ENCODE measurements around the gene URM1. TPM values are rescaled to one million over a fixed set of nuclear protein-coding genes. Genes with fewer than 3 reads are reported as not detected.

URM1 gene
- 96.1 TPM for total RNA-seq (ENCODE audit: unreplicated experiment)
- long read RNA-seq, transcript URM1-203 (5 exons, 2,650 nt): major isoform, 48 of 58 reads
- long read RNA-seq, partial matches to known transcripts: 3 of 58 reads
- long read RNA-seq, other reads (novel, unspliced or antisense): 5 of 58 reads

GRCh38 chr9:128370752-128371629 lies at the start of gene URM1:
Gene URM1 (plus strand): TSS chr9:128371374. CDS start chr9:128371381, 7 bp downstream.
- no peak for TF ChIP-seq CTCF (IDR thresholded peaks at IDR 0.05; ENCODE audit: unreplicated experiment)
- Mint-ChIP-seq H3K9me3 (ENCODE audit: unreplicated experiment) (no peaks in the 10 kb centered on the region), H3K36me3 (ENCODE audit: low read depth, unreplicated experiment) (peaks cover 11% of the 10 kb centered on the region), H3K4me1 (ENCODE audit: unreplicated experiment) (peaks cover 32% of the 10 kb centered on the region), H3K27me3 (ENCODE audit: unreplicated experiment) (peaks cover 5% of the 10 kb centered on the region), H3K4me3 (ENCODE audit: unreplicated experiment) (peak within 1 kb of the TSS; percentile 93), H3K27ac (ENCODE audit: unreplicated experiment) (peak within 1 kb of the TSS; percentile 92)
- peak; percentile 91 for DNase-seq (ENCODE audit: low spot score)

GRCh38 chr9:128321879-128322403 lies 49.2 kb upstream of the URM1 start:
- H3K27me3 Mint-ChIP-seq (ENCODE audit: unreplicated experiment): no peaks in the 10 kb centered on the region
- H3K36me3 Mint-ChIP-seq (ENCODE audit: low read depth, unreplicated experiment): peaks cover 17% of the 10 kb centered on the region
- peak overlapping the region; percentile 99 for H3K27ac Mint-ChIP-seq (ENCODE audit: unreplicated experiment)
- H3K4me3 Mint-ChIP-seq (ENCODE audit: unreplicated experiment): peak overlapping the region; percentile 99
- H3K4me1 Mint-ChIP-seq (ENCODE audit: unreplicated experiment): peaks cover 6% of the 10 kb centered on the region
- DNase-seq (ENCODE audit: low spot score): no peak
- H3K9me3 Mint-ChIP-seq (ENCODE audit: unreplicated experiment): no peaks in the 10 kb centered on the region
- TF ChIP-seq CTCF (IDR thresholded peaks at IDR 0.05; ENCODE audit: unreplicated experiment): no peak

- no peaks in the 10 kb centered on the region for H3K27me3 Mint-ChIP-seq (ENCODE audit: unreplicated experiment)
- DNase-seq (ENCODE audit: low spot score): peak; percentile 84
- H3K27ac Mint-ChIP-seq (ENCODE audit: unreplicated experiment): peak within 1 kb of the TSS; percentile 99
- H3K4me1 Mint-ChIP-seq (ENCODE audit: unreplicated experiment): peaks cover 6% of the 10 kb centered on the region
- peak within 1 kb of the TSS; percentile 99 for H3K4me3 Mint-ChIP-seq (ENCODE audit: unreplicated experiment)
- no peak for TF ChIP-seq CTCF (IDR thresholded peaks at IDR 0.05; ENCODE audit: unreplicated experiment)
- H3K9me3 Mint-ChIP-seq (ENCODE audit: unreplicated experiment): no peaks in the 10 kb centered on the region
- peaks cover 13% of the 10 kb centered on the region for H3K36me3 Mint-ChIP-seq (ENCODE audit: low read depth, unreplicated experiment)
These were observed 48.6 kb upstream of the URM1 start, which contains the start of the genes COQ4 and TRUB2 for GRCh38 chr9:128322404-128323211. Gene COQ4 (plus strand): TSS chr9:128322839. CDS start chr9:128322859, 20 bp downstream. Gene TRUB2 (minus strand): TSS chr9:128322447. CDS start chr9:128322408, 39 bp downstream.

GRCh38 chr9:128323212-128323730 lies 47.9 kb upstream of the URM1 start:
- H3K27me3 Mint-ChIP-seq (ENCODE audit: unreplicated experiment): peaks cover 3% of the 10 kb centered on the region
- peaks cover 18% of the 10 kb centered on the region for H3K36me3 Mint-ChIP-seq (ENCODE audit: low read depth, unreplicated experiment)
- no peak for DNase-seq (ENCODE audit: low spot score)
- no peak for TF ChIP-seq CTCF (IDR thresholded peaks at IDR 0.05; ENCODE audit: unreplicated experiment)
- H3K4me1 Mint-ChIP-seq (ENCODE audit: unreplicated experiment): peaks cover 6% of the 10 kb centered on the region
- peak overlapping the region; percentile 96 for H3K4me3 Mint-ChIP-seq (ENCODE audit: unreplicated experiment)
- no peaks in the 10 kb centered on the region for H3K9me3 Mint-ChIP-seq (ENCODE audit: unreplicated experiment)
- H3K27ac Mint-ChIP-seq (ENCODE audit: unreplicated experiment): peak overlapping the region; percentile 73

All from endothelial cell (in vitro differentiated cells).